Activated naive CD4-positive, alpha-beta T cell (primary cell): ENCODE measurements around the gene PITPNM1.
"Not testable (repeated sequence)": the region's sequence is repeated elsewhere in the genome, so short reads cannot be mapped to it uniquely, and the experiment has no call there.

ENCODE experiments used
- DNase-seq, 4 experiments: peaks; one replicate each; lab custom pipeline; 2025; lab: John Stamatoyannopoulos, UW

The PITPNM1 gene

DNA sequence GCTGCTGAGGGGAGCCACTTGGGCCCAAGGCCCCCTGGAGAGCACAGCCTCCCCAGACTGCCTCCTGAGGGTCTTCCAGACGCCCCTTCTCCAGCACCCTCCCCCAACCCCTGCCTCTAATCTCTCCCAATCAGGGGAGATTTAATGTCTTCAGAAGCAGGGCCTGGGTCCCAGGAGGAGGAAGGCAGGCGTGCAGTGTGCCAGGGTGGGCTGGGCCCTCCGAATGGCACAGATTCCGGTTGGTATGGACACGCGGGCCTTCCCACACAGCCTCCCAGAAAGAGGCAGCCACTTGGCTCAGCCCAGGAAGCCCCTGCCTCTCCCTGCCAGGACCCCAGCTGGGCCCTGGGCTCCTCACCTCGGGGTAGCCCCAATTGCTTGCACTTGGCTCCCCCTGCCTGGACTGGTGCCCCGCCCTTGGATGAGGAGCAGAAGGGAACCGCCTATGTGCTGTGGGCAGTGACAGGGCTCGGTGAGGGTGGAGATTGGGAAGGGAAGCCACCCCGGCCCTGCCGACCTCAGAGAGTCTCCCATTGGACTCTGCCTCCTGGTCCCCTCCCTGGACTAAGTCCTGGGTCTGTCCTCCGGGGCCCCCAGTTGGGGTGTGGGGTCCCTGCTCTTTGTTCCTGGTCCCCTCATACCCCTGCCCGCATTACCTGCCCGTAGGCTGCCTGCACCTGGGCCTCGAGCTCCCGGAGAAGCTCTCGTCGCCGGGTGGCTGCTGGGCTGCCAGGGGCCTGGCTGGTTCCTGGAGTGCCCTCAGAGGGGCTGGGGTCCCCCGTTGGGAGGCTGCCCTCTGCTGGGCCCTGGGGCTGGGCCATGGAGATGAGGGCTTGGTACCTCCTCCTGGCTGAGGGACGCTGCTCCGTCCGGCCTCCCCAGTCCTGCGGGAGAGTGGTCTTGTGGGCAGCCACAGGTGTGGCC, 18.7 kb upstream of the PITPNM1 start:
- DNase-seq = no peak

DNA sequence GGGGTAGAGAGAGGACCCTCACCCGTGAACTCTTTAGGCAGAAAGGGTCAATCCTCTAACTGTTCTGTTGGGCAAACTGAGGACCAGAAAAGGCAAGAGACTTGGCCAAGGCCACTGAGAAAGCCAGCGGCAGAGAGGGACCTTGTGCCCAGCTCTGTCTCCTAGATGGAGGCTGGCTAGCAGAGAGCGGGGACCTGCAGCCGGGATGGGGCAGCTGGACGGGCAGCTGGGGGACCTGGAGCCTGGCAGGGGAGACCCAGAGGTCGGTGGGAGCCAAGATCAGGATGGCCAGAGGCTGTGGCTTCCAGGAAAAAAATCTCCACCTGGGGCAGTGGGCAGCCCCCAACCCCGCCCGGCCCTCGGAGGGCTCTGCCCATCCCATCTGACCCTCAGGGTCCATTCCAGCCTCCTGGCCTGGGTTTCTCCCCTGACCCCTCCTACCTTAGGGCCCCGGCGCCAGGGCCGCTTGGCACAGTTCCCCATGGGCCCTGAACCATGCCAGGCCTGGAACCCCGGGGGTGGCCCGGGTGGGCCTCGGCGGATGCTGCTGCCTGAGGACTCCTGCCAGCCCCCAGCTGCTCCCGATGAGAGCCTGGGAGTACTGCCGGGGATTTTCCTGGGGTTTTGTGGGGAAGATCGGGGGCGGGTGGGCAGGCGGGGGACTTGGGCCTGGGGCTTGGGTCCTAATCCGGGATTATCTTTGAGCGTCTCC, 17.8 kb upstream of the PITPNM1 start, which contains the start of gene CABP2:
TSS of gene CABP2 (minus strand) at position 603 of the 712 bp plus-strand sequence. CDS start at position 483, 120 bp downstream.
- DNase-seq = no peak

DNA sequence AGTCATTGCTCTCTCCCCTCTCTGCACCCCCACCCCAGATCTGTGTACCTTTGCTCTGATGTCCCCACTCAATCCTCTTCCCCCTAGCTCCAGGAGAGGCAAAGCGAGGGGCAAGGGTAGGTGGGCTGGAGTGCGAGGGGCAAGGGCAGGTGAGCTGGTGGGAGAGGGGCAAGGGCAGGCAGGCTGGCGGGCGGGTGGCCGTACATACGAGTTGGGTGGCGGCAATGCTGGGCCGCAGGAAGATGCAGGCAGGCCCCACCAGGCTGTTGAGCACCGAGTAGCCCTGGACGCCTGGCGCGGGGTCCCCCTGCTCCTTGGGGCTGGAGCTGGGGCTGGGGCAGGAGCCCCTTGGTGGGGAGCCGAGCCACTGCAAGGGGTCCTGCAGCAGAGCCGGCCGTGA, 17.2 kb upstream of the PITPNM1 start:
- no peak for DNase-seq

DNA sequence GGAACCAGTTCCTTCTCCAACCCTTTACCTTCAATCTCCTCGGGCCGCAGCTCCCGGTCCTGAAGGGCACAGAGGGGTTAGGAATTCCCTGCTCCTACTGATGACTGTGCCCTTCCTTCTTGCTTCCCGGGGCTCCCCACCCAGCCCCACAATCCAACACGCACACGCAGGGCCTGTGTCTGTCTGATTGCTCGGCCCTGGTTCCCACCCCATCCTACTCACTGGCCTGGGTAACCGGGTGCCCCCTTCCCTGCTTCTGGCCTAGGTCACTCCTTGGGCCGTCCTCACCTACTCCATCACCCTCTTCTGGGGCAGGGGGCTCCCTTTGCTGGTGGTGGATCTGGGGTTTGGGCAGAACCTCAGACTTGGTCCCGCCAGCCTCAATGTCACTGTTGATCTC, 16.8 kb upstream of the PITPNM1 start:
- DNase-seq = no peak

DNA sequence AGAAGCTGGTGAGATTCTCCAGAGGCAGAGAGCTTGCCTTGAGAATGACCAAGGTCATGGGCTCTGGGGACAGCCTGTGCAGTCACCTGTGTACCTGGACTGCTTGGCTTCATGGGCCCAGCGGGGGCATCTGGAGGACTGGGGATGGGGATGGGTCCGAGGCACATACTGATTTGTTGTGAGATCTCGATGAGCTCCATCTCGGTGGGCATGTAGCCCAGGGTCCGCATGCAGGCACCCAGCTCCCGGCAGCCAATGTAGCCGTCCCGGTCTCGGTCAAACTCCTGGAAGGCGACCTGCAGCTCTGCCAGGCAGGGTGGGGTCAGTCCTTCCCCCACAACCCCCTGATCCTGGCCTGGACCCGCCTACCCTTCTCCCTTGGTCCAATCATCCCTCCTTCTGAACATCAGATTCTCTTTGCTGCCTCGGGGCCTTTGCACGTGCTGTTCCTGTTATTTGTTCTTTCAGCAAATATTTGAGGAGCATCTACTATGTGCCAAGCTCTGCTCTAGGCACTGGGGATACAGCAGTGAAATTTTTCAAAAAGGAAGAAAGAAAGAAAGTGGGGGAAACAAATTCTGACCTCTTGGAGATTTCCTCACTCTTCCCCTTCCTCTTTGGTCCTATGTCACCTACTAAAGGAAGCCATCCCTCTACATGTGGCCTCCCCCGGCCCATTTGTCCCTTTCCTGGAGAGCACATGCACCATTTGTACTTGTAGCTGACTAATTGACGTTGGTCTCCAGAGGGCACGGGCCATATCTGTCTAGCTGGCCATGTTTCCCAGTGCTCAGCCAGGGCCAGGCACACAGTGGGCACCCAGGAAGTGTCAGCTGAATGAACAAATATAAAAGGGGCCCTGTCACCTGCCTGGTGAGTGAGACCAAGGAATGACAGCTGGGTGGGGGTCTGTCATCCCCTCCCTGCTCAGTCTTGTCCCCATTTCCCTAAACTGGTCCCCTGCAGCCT, 16.0 kb upstream of the PITPNM1 start:
- no peak for DNase-seq

DNA sequence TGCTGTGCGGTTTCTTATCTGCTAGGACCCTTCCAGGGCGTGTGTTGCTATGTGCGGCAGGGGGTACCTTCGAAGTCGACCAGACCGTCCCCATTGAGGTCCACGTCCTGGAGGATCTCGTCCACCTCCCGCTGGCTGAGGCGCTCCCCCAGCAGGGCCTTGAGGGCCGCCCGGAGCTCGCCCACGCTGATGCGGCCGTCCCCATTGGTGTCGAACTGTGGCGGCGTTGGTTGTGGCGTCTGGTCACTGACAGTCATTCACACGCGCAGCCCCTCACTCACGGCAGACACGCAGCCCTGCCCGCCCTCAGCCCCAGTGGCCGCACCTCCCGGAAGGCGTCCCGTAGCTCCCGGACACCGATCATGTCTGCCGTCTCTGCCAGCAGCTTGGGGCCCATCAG, 14.6 kb upstream of the PITPNM1 start:
- no peak for DNase-seq

DNA sequence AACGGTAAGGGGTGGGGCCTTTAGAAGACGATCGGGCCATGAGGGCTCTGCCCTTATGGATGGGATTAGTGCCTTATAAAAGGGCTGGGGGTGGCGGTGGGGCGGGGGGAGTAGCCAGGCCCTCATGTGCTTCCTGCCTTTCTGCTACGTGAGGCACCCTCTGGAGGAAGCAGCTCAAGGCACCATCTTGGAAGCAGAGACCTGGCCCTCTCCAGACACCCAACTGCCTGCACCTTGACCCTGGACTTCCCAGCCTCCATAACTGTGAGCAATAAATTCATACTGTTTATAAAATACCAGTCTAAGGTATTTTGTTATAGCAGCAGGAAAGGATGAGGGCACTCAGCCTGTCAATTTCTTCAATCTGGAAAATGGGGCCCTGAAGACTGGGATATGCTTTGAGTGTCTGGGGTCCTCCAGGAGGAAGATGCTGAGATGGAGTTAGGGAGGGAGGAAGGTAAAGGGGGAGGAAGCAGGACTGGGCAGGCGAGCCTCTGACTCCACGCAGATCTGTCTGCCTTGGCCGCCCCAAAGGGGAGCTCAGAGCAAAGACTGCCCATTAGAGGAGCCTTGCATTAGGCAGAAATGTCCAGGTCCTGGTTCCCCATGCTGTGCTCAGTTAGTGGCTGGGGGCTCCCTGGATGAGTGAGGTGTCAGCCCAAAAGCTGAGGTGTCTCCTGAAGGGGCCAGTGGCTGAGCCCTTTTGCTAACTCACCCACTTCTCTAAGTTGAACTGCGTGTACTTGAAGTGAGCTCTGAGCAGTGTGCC, 12.8 kb upstream of the PITPNM1 start:
- no peak for DNase-seq

DNA sequence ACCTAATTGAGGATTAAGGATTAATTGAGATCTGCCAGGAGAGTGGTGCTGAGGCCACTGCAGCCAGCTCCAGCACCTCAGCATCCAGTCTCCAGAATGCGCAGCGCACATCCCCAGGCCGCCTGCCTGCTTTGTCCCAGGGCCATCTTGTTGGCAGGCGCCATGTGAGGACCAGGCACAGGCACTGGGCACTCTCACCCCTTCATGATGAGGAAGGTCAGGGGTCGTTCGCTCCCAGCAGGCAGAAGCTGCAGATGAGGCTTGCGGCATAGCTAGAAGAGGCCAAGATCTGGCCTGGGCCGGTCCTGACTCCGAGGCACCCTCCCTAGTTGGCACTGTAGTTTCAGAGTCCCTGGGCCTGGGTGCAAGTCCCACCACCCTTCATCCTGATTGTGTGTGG, 11.6 kb upstream of the PITPNM1 start:
- no peak for DNase-seq

DNA sequence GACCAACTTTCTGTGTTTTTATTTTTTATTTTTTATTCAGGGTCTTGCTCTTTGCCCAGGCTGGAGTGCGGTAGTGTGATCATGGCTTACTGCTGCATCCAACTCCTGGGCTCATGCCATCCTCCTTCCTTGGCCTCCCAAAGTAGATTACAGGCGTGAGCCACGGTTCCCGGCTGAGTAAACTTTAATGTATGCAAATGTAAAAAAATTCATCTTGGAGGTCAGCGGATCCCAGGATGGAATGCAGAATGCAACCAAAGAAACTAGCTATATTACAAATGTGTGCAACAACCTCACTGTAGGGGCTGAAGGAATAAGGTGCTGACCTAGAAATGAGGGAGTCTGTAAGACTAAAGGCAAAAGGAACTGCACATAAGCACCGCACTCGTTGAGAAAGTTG, 9.0 kb upstream of the PITPNM1 start:
- DNase-seq = no peak

DNA sequence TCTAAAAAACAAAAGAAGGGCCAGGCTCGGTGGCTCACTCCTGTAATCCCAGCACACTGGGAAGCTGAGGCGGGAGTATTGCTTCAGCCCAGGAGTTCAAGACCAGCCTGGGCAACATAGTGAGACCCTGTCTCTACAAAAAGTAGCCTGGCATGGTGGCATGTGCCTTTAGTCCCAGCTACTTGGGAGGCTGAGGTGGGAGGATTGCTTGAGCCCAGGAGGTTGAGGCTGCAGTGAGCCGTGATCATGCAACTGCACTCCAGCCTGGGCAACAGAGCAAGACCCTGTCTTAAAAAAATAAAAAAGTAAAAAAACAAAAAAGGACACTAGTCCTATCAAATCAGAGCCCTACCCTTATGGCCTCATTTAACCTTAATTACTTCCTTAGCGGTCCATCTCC, 6.4 kb upstream of the PITPNM1 start:
- not testable (repeated sequence) for DNase-seq

DNA sequence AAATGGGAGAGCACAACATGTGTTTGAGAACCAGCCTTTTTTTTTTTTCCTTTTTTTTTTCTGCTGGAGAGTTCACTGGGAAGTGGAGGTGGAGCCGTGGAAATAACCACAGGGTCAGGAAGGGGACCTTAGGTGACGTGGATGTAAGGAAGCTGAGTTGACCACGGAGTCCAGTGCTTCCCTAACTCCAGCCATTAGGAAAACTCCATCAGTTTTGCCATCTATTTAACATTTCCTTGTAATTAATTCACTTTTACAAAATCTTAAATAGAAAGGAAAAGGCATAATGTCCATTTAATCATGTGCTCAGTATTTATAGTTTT, 4.8 kb upstream of the PITPNM1 start:
- no peak for DNase-seq

DNA sequence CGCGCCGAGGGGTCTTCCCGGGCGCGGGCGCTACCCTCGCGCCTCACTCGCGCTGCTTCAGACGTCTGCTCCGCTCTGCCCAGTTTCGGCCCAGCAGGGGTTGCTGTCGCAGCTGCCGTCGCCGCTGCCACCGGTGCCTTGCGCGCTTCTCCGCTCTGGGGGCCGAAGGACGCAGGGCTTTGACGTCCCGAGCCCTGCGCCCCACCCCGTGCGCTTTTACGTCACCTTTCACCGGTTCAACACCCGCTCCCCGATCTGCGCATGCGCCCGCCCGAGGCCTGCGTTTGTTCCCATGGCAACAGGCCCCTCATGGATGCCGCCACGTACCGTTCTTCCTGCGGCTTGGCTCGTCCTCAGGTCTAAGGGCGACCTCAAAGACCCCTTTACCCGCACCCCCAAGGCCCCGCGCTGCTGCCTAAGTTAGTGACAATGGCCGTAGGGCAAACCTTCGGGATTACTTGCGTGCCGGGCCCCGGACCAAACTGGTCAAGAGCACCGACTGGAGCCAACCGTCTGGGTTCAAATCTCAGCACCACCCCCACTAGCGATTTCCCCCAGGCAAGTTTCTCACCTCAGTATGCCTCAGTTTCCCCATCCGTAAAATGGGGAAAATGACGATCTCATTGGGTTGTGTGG, 3.4 kb upstream of the PITPNM1 start:
- DNase-seq = peak; percentile 96 to 99 (median 98)

DNA sequence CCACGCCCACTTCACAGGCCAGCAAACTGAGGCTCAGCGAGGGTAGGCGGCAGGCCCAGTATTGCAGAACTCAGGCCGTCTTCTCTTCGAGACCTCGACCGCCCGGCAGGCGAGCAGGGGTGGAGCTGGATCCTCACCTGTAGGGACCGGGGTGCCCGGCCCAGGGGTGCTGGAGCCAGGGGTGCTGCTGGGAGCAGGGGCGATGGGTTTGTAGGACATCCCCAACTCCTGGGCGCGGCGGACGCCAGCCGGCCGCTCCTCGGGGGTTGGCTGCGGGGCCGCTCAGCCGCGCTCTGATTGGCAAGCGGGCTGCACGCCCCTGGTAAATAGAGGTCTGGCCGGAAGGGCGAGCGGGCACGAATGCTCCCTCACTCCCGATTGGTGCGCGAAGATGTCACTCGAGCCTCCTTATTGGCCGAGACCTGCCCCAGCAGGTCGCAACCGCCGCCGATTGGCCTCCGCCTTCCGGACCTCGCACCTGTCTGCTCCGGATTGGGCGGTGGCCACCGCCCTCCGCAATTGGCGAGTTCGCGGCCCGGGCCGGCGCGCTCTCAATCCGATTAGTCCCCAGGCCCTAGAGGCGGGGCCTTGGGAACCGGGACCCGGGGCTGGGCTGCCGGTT, 2.8 kb upstream of the PITPNM1 start, which contains the start of gene CDK2AP2:
TSS of gene CDK2AP2 (minus strand) at position 299 of the 622 bp plus-strand sequence. CDS start at position 219, 80 bp downstream.
- peak; percentile 90 to 96 (median 92) for DNase-seq

DNA sequence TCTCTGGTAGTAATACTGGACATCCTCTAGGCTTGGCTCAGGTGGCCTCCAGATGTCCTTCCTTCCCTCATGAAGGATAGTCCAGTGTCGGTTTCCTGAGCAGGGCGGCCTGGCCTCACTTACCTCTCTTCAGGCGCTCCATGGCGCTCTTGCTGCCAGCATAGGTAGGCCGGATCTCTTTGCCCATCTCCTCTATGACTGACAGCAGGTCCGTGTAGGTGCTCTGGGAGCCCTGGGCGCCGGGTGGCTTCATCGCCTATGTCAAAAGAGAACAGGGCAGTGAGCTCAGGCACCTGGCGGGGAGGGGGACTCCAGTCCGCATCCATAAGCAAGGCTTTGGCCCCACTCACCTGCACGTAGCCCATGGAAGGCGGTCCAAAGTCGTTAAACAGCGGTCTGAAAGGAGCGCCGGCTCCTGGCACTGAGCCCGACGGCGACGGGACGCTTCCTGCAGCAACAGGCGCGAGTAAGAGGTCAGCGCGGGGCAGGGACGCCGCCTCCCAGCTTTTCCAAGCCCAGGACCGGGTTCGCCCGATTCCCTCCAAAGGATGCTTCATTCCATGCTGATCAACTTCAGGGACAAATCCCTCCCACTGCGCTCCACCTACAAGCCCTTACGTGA, 2.2 kb upstream of the PITPNM1 start:
- DNase-seq = peak in 1 of 4 experiments; percentile 53

DNA sequence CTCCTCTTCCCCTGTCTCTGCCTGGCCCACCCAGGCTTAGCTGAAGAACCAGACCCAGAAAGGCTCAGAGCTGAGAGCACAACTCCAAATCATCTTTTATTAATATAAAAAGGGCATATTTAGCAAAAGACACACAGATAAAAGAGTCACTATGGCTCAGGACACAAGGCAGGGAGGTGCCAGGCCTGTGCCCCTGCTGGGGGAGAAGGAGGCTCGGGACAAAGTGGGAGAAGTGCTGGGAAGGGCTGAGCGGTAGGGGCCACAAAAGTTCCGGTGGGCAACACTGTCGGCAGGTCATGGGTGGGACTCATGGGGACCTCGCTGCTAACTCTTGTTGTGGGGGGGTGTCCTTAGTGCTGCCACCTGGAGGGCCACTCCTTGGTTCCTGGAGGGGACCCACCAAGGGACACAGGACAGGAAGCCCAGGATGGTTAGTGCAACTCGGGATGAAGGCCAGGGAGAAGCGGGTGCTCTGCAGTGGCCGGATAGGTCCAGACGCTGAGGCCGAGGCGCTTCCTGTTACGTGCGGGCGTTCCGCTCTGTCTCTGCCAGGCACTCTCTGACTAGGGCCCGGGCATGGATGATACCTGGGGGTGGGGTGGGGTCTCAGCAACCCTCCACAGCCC, 1.4 kb upstream of the PITPNM1 start:
- DNase-seq = no peak

DNA sequence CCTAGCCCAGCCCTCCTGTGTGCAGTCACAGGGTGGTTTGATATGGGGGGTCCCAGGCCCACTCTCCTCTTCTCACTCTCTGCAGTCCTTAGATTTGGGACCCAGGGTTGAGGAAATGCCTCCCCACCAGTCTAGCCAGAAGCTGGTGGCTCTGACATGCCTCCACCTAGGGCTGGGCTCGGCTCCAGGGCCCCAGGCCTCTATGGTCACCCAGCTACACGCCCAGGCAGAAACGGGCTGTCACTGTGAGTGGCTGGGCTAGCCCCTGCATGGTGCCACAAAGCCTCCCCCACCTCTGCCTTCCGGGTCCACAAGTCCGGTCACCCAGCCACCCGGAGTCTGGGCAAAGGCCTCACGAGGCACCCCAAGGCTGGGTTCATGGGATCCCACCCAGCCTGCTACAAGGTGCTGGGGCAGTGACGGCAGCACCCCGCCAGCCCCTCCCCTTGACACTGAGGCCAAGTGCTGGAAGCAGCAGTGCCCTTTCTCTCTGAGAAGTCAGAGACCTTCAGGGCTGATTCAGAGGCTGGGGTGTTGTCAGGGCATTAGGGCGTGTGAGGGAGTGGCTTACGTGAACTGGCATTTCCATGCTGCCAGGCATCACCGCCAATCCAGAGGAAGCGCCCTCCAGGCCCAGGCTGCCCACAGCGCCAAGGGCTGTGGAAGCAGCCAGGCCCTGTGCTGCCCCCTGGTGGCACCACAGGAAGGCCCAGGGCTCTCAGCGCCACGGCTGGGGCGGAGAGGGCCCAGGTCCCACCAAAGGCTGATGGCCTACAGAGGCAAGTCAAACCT, 638 bp upstream of the PITPNM1 start:
- DNase-seq = peak; percentile 74 to 86 (median 79)

DNA sequence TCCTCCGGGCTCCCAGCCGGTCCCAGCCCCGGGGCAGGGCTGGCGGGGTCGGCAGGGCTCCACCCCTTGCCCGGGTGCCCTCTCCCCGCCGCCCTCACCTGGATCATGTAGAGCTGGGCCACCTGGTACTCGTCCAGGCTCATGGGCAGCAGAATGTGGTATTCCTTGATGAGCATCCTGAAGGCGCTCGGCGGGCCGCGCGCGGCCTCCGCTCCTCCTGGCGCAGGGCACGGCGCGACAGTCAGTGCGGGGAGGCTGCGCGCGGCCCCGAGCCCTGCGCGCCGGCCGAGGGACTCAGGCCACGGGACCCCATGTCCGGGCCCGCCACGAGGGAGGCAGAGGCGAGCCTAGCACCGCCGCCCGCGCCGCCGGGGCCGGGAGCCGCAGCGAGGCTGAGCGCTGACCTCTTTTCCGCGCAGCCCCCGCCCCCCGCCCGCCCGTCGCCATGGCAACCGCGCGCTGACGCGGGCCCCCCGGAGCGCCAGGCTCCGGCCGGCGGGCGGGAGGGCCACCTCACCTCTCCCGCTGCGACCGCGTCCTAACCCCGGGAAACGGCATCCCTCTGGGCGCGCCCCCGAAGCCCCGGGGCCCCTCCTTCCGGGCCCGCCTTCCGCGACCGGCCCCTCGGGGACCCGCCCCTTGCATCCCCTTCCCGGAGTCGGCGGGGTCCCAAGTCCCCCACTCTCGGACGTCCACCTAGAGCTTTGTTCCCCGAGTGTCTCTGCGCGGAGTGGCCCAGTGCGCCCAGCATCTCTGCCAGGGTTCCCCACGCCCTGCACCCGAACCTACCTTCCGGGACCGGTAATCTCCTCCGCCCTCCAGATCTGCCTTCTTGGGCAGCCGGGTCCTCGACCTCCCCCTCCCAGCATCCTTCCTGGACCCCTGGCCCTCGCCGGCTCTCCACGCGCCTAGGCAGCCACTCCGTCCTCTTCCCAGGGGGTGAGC, 886 bp downstream of the PITPNM1 start:
- peak in 1 of 4 experiments; percentile 31 for DNase-seq
